Activated CD4-positive, alpha-beta T cell treated with anti-CD3 and anti-CD28 coated beads, Interleukin-2, amount 50 U/mL, for 24 hours (primary cell): ENCODE measurements around the gene NPEPL1.

Experiments used
- DNase-seq, 2 donors: peaks; one replicate each; pipeline ENCODE4 v3.0.0-alpha.2; 2020; ENCODE audit warnings: low read depth in 1 of 2, low spot score in 1 of 2

Gene NPEPL1

DNA sequence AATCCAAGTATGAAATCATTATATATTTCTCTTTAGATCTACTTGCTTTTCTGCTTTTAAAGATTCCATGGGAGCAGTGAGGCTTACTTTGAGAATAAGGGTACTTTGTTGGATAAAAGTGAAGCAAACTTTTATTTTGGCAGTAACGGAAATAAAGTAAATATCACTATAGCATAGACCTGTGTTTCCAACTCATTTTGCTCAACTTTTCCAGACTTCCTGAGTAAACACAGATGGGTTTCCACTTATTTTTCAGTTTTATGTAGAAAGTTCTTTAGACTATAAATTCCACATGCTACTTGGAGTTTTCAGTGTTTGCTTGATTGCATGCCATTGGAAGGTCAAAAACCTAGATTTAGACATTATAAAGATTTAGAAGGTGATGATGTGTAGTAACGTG is 35.3 kb upstream of the NPEPL1 start:
- no peak for DNase-seq

DNA sequence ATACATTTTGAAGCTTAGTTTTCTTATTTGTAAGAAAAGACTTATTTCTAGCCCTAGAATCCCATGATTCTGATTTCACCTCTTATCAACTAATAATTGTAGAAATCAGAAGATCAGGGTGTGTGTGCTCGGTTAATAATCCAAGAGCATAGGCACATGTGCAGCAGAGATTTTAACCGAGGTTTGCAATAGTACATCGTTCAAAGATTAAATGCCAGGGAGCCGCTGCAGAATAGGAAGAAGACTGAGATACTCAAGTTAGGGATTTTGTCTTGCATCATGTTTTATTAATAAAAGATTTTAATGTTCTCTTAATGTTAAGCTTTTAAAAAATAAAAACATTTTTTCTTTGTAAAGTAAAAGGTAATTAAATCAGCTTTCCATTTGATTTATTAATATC is 34.6 kb upstream of the NPEPL1 start:
- DNase-seq: no peak

DNA sequence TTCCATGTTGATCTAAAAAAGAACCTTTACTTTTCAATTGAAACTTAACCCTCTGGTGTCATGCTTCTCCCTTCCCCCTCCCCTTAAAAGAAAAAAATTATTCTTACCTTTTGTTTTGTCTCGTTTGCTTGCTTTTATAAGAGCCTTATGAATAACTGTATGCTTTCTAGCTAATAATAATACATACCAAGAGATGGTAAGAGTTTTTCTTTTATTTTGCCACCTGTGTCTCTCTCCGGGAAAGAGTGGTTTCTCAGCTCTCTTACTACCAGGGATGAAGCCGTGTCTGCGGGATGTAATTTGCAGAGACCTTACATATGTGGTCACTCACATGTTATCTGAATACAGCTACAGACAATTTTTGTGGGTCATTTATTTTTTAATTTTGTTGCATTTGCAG is 33.8 kb upstream of the NPEPL1 start:
- no peak for DNase-seq

DNA sequence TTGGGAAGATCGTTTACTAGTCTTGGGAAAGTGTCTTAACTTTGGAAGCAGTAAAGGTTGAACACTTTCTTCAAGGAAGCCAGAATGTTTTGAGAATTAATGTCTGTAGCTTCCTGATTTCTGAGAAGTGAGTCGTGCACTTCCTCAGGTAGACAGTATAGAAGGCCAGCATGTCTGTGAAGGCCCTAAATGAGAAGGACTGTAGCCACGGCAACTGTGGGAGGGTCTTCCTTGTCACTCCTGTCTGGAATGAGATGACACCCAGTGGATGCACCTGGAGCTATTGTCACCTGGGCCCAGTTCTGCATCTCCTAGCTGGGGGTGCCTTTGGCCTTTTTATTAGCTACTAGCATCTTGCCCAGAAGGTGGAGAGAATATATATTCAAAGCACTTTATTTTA is 32.8 kb upstream of the NPEPL1 start:
- no peak for DNase-seq

DNA sequence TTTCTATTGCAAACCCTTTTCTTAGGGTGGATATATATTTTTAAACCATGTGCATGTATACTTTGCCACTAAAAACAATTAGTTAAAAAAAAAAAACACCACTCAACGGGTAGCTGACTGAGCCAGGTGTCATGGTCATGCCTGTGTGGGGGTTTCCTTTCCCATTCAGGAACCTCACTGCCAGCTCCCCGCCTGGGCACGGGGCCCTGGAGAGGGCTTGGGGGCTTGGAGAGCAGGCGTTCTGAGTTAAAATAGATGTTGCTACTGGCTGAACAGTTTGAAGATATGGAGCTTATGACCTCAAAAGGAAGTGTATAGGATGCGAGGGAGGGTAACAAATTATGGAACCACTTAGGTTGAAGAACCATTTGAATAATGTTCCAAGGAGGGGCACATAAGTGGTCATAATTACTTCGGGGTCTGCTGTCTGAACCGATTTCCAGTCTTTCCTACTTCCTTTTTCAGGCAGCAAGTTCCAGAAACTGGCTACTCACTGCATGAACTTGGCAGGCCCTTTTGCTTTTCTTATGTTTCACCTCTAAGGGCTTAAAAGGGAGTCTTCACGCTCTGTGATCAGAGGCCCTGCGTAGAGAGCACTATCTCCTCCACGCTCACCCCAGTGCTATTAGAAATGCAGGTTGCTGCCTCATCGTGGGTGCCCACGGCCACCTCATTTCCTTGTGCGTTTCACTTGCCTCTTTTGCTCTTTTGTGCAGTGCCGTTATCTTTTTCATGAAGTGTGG is 31.6 kb upstream of the NPEPL1 start:
- no peak for DNase-seq

DNA sequence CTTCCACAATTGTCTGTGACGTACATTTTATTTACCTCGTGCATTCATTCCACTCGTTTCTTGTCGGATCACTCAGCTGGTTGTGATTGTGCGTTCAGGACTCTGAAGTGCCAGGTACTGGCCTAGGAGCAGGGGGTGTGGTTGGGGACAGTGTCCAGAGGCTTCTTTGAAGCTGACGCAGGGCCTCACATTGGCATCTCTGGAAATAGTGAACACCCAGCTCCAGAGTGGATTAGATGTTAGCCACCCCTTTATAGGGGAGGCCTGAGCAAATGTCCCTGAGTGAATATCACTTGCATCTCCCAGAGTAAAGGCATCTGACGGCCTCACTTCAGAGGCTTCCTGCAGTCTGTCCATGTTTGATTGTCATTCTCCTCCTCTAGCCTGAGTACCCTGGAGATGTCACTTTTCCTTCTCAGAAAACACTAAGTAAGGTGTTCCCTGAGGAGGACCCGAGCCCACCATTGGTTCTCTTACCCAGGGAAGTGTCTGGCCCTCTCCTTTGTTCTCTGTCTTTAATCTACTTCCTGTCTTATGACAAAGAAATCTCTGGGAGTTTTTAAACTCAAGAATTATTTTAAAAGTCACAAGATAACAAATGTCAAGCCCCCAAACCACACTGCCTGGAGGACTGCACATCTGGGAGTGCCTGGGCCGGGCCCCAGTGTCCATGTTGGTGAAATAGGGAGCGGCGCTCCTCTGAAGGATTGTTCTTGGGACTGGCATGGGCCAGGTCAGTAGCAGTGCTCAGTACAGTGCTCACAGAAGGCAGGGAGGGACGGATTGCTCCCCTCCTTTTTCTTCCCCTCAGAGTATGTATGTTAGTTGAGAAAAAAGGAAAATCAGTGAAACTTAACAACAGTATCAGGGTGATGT is 30.8 kb upstream of the NPEPL1 start:
- no peak for DNase-seq

DNA sequence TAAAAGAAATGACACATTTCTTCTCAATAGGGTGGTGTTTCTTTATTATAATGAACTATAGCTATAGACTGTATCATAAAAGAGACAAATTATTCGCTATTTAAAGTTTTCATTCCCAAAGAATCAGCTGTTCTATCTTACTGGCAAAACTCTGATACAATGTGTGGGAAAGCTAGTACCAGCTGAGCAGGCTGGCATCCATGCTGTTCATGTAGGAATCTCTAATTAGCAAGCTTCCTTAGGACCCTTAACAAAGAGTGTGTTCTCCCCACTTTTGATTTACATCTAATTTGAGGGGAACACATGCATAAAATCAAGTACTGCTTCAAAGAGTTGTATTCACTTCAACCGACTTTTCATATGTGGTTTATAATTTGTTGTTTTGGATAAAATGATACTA is 28.3 kb upstream of the NPEPL1 start:
- DNase-seq: no peak

DNA sequence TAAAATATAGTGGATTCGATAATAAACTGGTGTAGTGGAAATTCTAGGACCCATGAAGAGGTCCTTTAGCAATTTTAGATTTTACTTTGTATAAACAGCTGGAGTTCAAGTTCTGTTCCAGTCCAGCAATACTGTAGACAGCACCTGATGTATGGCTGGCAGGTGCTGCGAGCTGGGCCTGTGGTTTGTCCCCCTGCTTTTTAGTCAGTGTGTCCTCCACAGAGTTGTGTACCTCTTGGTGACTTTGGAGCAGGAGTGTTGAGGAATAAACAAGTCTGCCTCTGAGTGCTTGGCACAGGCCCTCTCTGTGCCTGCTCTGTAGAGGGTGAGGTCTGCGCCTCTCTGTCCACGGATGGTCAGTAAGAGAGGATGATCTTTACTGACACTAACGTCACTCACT is 27.7 kb upstream of the NPEPL1 start:
- no peak for DNase-seq

DNA sequence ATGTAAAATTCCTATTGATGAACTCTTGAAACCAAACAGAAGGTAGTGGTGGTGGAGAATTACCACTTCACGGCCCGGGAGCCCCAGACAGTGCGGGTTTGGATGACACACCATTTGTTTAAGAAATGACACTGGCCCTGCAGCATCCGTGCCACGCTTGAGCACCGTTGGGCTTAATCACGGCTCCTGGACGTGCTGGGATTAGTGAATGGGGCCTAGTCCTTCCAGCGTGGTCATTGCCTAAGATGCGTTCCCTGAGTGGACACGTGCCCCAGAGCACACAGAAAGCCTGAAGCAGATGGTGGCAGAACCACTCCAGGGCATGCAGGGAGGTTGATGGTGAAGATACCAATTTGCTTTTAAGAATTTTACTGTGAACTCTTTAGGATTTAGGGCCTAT is 27.0 kb upstream of the NPEPL1 start:
- no peak for DNase-seq

DNA sequence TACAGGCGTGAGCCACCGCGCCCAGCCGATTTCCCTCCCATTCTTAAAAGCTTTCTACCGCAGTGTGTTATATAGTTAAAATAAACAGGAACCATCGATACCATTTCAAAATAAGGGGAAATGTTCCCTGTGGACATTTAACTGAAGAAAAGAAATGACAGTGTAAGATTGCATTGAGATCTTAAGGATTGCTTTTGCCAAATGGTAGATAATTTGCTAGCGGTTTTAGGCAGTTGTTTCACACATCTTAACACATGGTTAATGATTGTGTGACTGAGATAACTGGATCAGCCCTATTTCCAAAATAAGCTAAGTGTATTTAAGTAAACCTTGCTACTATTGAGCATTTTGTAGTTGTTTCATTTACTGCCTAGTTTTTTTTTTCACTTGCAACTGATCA is 25.9 kb upstream of the NPEPL1 start:
- no peak for DNase-seq

DNA sequence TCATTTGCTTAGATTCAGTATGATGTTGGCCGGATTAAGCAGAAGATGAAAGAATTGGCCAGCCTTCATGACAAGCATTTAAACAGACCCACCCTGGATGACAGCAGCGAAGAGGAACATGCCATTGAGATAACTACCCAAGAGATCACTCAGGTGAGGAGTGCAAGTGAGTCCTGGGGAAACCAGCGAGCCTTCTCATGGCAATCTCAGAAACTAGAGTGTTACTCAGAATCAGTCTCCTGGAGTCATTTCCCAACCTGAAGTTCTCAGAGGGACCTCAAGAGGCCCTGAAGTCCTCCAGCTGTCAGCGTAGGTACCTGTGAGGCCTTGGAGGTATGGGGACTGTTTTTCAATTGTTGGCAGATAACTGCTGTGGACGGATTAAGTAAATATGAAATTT is 24.6 kb upstream of the NPEPL1 start:
- DNase-seq: no peak

DNA sequence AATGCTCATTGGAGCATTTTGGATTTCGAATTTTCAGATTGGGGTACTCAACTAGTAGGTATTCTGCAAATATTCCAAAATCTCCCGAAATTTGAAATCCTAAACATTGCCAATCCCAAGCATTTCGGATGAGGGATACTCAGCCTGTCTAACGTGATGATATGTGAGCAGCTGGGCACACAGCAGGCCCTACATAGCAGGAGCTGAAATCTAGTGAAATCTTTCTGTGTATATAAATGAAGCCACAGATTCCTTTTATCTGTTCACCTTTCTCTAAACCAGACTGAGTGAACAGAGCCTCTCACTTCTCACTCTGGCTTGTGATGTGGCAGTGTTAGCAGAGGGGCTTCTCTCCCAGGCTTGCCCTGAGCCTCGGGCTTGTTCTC is 23.7 kb upstream of the NPEPL1 start:
- no peak for DNase-seq

DNA sequence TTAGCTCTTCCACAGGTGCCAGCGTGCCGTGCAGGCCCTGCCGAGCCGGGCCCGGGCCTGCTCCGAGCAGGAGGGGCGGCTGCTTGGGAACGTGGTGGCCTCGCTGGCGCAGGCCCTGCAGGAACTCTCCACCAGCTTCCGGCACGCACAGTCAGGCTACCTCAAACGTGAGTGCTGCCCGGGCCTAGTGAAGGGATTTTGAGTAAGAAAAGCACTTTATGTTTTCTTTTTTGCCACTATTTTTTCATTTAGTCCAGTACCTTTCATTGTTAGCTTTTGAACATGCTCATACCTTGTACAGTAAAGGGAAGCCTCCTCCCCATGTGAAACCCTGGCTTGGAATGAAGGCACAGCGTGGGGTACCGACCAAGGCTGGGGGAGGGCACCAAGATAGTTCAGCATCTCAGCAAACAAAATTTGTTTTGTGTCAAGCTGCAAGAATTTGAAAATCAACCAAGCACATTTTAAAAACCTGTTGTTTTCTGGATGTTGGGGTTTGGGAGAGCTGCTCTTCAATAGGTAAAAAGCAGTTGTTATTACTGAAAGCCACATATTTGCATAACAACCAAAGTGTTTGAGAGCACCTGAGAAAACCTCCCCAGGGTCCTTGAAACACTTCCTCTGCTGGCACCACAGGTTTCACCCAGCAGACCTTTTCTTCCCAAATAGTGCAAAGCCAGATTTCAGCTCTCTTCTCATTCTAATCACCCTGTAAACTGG is 23.2 kb upstream of the NPEPL1 start:
- DNase-seq: no peak

DNA sequence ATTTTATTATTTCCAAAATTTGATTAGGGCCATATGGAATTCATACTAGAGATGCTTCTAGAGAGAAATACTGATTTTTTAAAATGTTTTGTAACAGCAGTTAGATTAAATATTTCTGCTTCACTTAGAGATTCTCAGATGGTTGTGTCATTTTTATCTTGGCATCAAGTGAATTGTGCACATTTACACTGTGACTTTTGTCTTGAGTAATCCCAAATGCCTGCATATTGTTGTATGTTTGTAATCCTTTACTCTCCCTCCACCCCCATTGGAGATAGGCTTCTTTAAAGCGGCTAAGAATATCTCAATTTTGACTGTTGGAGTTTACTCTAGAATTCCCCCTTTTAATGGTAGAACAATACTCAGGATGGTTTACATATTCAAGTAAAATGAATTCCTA is 22.5 kb upstream of the NPEPL1 start:
- DNase-seq: no peak

DNA sequence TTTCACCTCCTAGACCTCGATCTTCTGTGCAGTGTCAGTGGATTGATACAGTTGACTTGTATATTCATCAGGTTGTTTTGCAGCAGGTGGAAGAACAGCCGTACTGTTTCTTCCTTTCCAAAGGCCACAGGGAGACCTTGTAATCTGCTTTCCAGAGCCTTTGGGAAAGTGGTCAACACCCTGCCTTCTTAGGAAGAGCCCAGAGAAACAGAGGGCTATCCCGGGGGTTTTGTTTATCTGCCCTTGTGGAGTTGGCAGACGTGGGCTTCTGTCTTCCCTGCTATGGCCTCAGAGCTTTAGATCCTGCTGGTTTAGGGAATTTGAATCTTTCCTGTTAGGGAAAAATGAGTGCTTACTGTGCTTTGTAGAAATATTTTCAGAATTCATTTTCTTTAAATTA is 21.9 kb upstream of the NPEPL1 start:
- no peak for DNase-seq

DNA sequence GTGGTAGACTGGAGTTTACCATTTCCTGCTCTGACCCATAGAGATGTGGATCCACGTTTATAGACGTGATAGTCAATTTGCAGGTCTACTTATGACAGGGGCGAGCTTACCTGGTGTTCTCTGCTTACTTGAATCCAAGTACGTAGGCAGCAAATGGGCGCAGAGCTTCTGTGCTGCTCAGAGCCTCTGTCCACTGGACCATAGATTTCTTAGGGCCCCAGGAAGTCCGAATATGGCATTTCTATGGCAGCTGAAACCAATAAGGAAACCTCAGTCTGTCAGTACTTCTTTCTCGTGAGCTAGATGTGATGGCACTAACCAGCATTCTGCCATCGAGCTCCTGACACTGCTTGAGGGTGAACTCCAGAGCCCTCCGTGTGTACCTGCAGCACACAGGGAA is 19.5 kb upstream of the NPEPL1 start:
- no peak for DNase-seq

DNA sequence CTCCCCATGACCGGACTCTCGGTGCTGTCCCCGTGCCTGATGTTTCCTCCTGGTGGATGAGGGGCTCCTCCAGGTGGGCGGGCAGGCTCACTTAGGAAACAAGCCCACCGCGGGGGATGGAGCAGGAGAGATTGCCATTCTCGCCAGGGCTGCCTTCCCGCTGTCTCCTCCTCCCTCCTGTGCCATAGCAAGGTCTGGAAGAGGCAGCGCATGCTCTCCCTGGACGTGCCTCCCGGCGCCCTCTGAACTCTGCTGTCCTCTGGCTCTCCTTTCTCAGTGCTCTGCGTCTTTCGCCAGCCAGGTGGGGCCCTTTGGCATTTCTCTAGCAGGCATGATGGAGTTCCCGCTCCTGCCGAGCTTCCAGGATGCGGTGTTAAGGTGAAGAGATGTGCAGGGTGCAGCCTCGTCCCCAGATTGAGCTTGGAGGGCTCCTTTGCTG is 17.4 kb upstream of the NPEPL1 start:
- DNase-seq: no peak

DNA sequence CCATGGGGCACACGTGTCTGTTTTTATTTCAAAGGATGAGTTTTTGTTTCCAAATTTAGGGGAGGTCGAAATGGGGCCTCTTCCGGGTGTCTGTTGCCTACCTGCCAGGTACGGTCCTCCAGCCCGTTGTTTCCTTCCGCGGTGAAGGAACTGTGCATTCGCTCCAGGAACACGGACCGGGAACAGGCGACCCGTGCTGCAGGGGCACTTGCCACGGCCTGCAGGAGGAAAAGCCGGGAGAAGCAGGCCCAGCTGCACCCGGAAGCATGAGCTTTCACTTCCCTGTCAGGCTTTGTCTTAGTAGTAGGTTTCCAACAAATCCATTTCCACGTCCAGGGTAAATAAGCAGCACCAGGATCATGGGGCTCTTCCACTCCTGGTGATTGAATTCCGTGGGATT is 17.0 kb upstream of the NPEPL1 start:
- no peak for DNase-seq

DNA sequence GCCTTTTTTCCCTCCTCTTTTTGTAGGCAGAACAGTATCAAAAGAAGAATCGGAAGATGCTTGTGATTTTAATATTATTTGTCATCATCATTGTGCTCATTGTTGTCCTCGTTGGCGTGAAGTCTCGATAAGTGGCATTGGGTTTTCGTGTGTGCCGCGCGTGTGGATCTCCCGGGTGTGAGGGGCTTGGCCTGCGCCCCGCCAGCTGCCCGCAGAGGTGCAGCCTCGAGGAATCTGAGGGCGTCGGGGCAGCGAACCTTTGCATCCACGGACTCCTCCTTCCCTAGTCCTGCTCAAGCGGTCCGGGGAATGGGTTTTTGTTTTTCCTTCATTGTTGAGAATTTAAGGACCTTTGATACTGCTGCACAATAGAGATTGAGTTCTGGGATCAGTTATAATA is 16.4 kb upstream of the NPEPL1 start:
- DNase-seq: no peak

DNA sequence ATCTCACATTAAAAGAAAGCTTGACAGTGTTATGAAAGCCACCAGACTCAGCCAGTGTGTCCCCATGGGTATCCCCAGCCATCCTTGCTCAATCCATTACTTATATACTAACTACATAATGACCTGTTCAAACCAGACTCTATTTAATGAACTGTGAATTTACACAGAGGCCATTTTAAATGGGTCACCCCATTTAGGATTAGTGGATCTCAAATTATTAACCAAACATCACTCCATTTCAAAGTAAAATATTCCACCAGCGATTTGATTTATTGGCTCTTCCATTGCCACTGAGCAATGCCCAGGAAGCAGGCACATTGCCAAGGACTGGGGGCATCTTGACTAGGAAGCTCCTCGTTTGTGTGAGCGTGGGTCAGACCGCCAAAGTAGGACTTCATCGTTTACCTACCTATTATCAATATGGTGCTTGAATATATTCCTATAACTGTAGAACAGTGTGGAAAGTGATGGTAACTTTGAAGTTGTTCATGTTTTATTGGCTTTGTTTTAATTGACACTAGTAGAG is 15.5 kb upstream of the NPEPL1 start:
- no peak for DNase-seq

DNA sequence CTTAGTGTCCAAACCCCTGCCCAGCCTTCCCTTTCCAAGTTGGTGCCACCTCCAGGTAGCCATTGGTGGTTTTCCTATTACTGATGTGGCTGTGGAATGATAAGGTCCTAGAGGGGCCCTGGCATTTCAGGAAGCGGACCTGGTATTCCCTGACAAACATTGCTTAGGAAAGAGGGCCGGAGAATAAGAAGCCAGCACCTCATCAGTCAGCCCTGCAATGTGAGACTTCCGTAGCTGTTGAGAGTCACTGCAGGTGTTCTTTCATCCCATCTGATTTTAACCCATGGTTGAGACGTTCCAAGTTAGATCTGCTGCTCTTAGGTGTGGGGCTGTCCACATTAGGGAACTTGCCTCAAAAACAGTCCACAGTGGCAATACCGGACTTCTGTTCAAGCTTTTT is 14.8 kb upstream of the NPEPL1 start:
- DNase-seq: no peak

DNA sequence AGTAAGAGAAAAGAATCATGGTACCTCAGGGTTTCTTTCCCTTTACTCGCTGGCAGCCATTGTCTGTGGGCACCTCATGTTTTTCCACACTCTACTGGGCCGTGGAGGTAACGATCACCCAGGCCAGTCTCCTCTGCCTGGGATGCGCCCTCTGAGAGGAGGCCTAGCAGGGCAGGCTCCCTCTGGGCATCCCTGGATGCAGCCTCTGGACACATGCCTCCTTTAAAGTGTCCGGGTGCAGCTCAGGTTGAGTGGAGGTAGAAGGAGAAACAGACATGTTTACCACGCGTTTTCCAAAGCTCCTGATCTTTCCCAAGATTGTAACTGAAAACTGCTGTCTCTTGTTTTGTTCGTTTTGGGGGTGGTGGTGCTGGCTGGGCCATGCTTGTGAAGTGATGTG is 13.8 kb upstream of the NPEPL1 start:
- no peak for DNase-seq
